H1 (cell line): Measurements from ENCODE around the gene GRIP2. TPM values are rescaled to one million over a fixed set of nuclear protein-coding genes. Genes with fewer than 3 reads are reported as not detected.

Experiments
- CTCF ChIA-PET: fragments of 300-600 bp; sonication (Branson Sonifier 250); formaldehyde crosslinking; loops from one replicate; lab custom pipeline; 2021; ENCODE audit not compliant: partially characterized antibody; lab: Charles Lee
- POLR2A ChIA-PET: fragments of 300-600 bp; sonication (Branson Sonifier 250); formaldehyde crosslinking; loops from one replicate; lab custom pipeline; 2021; ENCODE audit warnings: inconsistent platforms; ENCODE audit not compliant: partially characterized antibody; lab: Charles Lee
- DNase-seq, 2 experiments: peaks; one replicate each; pipeline versions ENCODE4 v3.0.0 to v3.0.0-alpha.2; 2010 to 2022; ENCODE audit warnings: low spot score in 2 of 2, low read depth in 1 of 2, mixed read lengths in 1 of 2
- FAIRE-seq: peaks from 2 replicates; lab custom pipeline; 2011; peaks lifted over from hg19 to GRCh38; lab: Jason Lieb, UNC
- H2AFZ ChIP-seq: 2 replicates; pipeline ENCODE4 v1.8.1; 2012; ENCODE audit warnings: low read length, inconsistent platforms
- H2AK5ac ChIP-seq: 2 replicates; pipeline ENCODE4 v1.6.1; 2013; ENCODE audit warnings: low read depth, low read length
- H2BK120ac ChIP-seq: replicated peaks from 2 replicates; pipeline ENCODE3; 2013; ENCODE audit warnings: low read depth, low read length, inconsistent platforms
- H2BK12ac ChIP-seq: 2 replicates; pipeline ENCODE4 v1.6.1; 2013; ENCODE audit warnings: low read depth, low read length
- H2BK15ac ChIP-seq: 2 replicates; pipeline ENCODE4 v1.6.1; 2013; ENCODE audit warnings: low read length
- H2BK20ac ChIP-seq: 2 replicates; pipeline ENCODE4 v1.6.1; 2013; ENCODE audit warnings: low read length
- H2BK5ac ChIP-seq: 2 replicates; pipeline ENCODE4 v1.6.1; 2013; ENCODE audit warnings: low read depth, low read length
- H3K14ac ChIP-seq: 2 replicates; pipeline ENCODE4 v1.6.1; 2013; ENCODE audit warnings: inconsistent platforms; ENCODE audit not compliant: insufficient read length
- H3K18ac ChIP-seq: 2 replicates; pipeline ENCODE4 v1.6.1; 2013; ENCODE audit warnings: low read length; ENCODE audit errors: extremely low read depth
- H3K23ac ChIP-seq: 2 replicates; pipeline ENCODE4 v1.6.1; 2013; ENCODE audit warnings: inconsistent platforms; ENCODE audit not compliant: insufficient read length
- H3K23me2 ChIP-seq: 2 replicates; pipeline ENCODE4 v1.6.1; 2013; ENCODE audit warnings: low read depth, low read length
- H3K27ac ChIP-seq: 2 replicates; pipeline ENCODE4 v1.6.1; 2011; ENCODE audit warnings: low read depth, low read length, inconsistent platforms
- H3K27me3 ChIP-seq, 4 experiments: replicated peaks in 1 of 4; 1 replicate in 1 of 4; 2 replicates in 3 of 4; pipeline versions ENCODE4 v1.6.1 to v1.8.1; 2011 to 2013; ENCODE audit warnings: low read length in 3 of 4, mild to moderate bottlenecking in 3 of 4, inconsistent platforms in 2 of 4, mixed read lengths in 2 of 4, moderate library complexity in 1 of 4; ENCODE audit not compliant: control insufficient read depth in 3 of 4, insufficient read depth in 3 of 4; ENCODE audit errors: extremely low read depth in 1 of 4
- H3K36me3 ChIP-seq, 4 experiments: 2 replicates each; pipeline versions ENCODE4 v1.6.1 to v1.8.1; 2011 to 2013; ENCODE audit warnings: mild to moderate bottlenecking in 4 of 4, low read length in 3 of 4, moderate library complexity in 2 of 4, control low read depth in 1 of 4, inconsistent platforms in 1 of 4; ENCODE audit not compliant: insufficient read depth in 4 of 4, control insufficient read depth in 2 of 4
- H3K4ac ChIP-seq: replicated peaks from 2 replicates; pipeline ENCODE3; 2013; ENCODE audit warnings: low read length, low read depth, mixed read lengths, inconsistent platforms; ENCODE audit not compliant: insufficient read length
- H3K4me1 ChIP-seq, 4 experiments: replicated peaks in 1 of 4; 1 replicate in 1 of 4; 2 replicates in 3 of 4; pipeline versions ENCODE4 v1.6.1 to v1.8.1; 2011 to 2013; ENCODE audit warnings: low read length in 3 of 4, inconsistent platforms in 2 of 4, mixed read lengths in 1 of 4; ENCODE audit not compliant: insufficient read depth in 4 of 4, control insufficient read depth in 3 of 4
- H3K4me2 ChIP-seq, 2 experiments: 2 replicates each; pipeline versions ENCODE4 v1.6.1 to v1.8.1; 2011 to 2013; ENCODE audit warnings: low read depth in 2 of 2, low read length in 2 of 2, control low read depth in 1 of 2, inconsistent platforms in 1 of 2, mild to moderate bottlenecking in 1 of 2; ENCODE audit not compliant: insufficient read depth in 1 of 2
- H3K4me3 ChIP-seq, 4 experiments: fragments of 200-600, 300-600 bp in 1 of 4; sonication (generic), shearing (Covaris generic), sonication (Bioruptor Twin) in 1 of 4; 2 replicates each; pipeline versions ENCODE4 v1.5.1 to v1.8.1; 2011 to 2016; ENCODE audit warnings: low read length in 4 of 4, low read depth in 3 of 4, control low read depth in 2 of 4, inconsistent platforms in 2 of 4, mild to moderate bottlenecking in 2 of 4, mixed read lengths in 1 of 4, moderate library complexity in 1 of 4; ENCODE audit not compliant: insufficient read depth in 2 of 4; ENCODE audit errors: extremely low read depth in 1 of 4
- H3K56ac ChIP-seq: replicated peaks from 2 replicates; pipeline ENCODE3; 2013; ENCODE audit warnings: low read depth, mild to moderate bottlenecking, mixed read lengths, low read length, inconsistent platforms; ENCODE audit not compliant: insufficient read length
- H3K79me1 ChIP-seq: 2 replicates; pipeline ENCODE4 v1.6.1; 2013; ENCODE audit warnings: low read depth, low read length, control low read depth
- H3K79me2 ChIP-seq, 2 experiments: 2 replicates each; pipeline versions ENCODE4 v1.6.1 to v1.8.1; 2012 to 2013; ENCODE audit warnings: low read length in 2 of 2, mild to moderate bottlenecking in 2 of 2, inconsistent platforms in 1 of 2; ENCODE audit not compliant: insufficient read depth in 2 of 2, control insufficient read depth in 1 of 2
- H3K9ac ChIP-seq, 4 experiments: replicated peaks in 1 of 4; 1 replicate in 1 of 4; 2 replicates in 3 of 4; pipeline versions ENCODE4 v1.6.1 to v1.8.1; 2011 to 2013; ENCODE audit warnings: low read depth in 3 of 4, low read length in 3 of 4, control low read depth in 2 of 4, mild to moderate bottlenecking in 2 of 4, moderate library complexity in 2 of 4, inconsistent platforms in 1 of 4; ENCODE audit errors: extremely low read depth in 1 of 4
- H3K9me3 ChIP-seq, 2 experiments: 2 replicates each; pipeline versions ENCODE4 v1.6.1 to v1.8.1; 2012 to 2013; ENCODE audit warnings: mild to moderate bottlenecking in 2 of 2, moderate library complexity in 2 of 2, control low read depth in 1 of 2, inconsistent platforms in 1 of 2, low read depth in 1 of 2, low read length in 1 of 2, mixed read lengths in 1 of 2; ENCODE audit not compliant: insufficient read depth in 2 of 2
- H4K20me1 ChIP-seq, 2 experiments: replicated peaks in 1 of 2; 2 replicates each; pipeline versions ENCODE3 to v1.8.1; 2011 to 2013; ENCODE audit warnings: inconsistent platforms in 2 of 2, low read length in 2 of 2, mild to moderate bottlenecking in 1 of 2; ENCODE audit not compliant: insufficient read depth in 2 of 2, control insufficient read depth in 1 of 2
- H4K5ac ChIP-seq: 2 replicates; pipeline ENCODE4 v1.6.1; 2013; ENCODE audit warnings: low read length, low read depth, mixed read lengths, inconsistent platforms; ENCODE audit not compliant: insufficient read length
- H4K8ac ChIP-seq: 2 replicates; pipeline ENCODE4 v1.8.0; 2013; ENCODE audit warnings: mild to moderate bottlenecking, moderate library complexity, low read length, inconsistent platforms; ENCODE audit not compliant: insufficient read depth; ENCODE audit errors: extremely low read depth
- H4K91ac ChIP-seq: replicated peaks from 2 replicates; pipeline ENCODE3; 2013; ENCODE audit warnings: low read length, mixed read lengths, inconsistent platforms; ENCODE audit not compliant: insufficient read length
- CEBPB ChIP-seq: IDR thresholded peaks from 2 replicates; pipeline ENCODE4 v1.6.1; 2012; ENCODE audit warnings: low read depth, low read length
- CTBP2 ChIP-seq: IDR thresholded peaks from 2 replicates; pipeline ENCODE4 v1.7.0; 2011; ENCODE audit warnings: borderline replicate concordance, mild to moderate bottlenecking, moderate library complexity, mixed read lengths, low read length; ENCODE audit not compliant: insufficient read depth, insufficient read length
- HDAC2 ChIP-seq, 2 experiments: fragments of 300-600 bp in 1 of 2; sonication (generic) in 1 of 2; IDR thresholded peaks; 2 replicates each; pipeline ENCODE4 v1.6.1; 2011 to 2012; ENCODE audit warnings: low read depth in 2 of 2, low read length in 2 of 2, mild to moderate bottlenecking in 2 of 2, moderate library complexity in 2 of 2, borderline replicate concordance in 1 of 2, inconsistent platforms in 1 of 2
- KDM1A ChIP-seq: fragments of 200-600, 300-600 bp; sonication (generic); IDR thresholded peaks from 2 replicates; pipeline ENCODE4 v1.7.1; 2016; ENCODE audit warnings: mild to moderate bottlenecking, low read length, borderline replicate concordance
- WGBS, 2 experiments: shearing (Covaris generic) in 1 of 2; methylation state at CpG; one replicate each; pipeline versions ENCODE4 v1.1.6 to v1.1.7; 2013 to 2015; ENCODE audit warnings: low lambda C conversion rate in 2 of 2, mixed read lengths in 2 of 2, inconsistent platforms in 1 of 2, low coverage in 1 of 2, missing lambda C conversion rate in 1 of 2; ENCODE audit not compliant: insufficient replicate concordance in 2 of 2, insufficient coverage in 1 of 2, insufficient read length in 1 of 2; ENCODE audit errors: extremely low coverage in 1 of 2, missing lambda C conversion rate in 1 of 2; 5-methylcytosine and 5-hydroxymethylcytosine counted together
- polyA plus RNA-seq, 7 experiments: library from polyadenylated mRNA; depleted of rRNA in 3 of 7; stranded (reverse) in 5 of 7; unstranded in 2 of 7; fragments of >200 nt in 5 of 7; fragments of 200-250 nt in 2 of 7; gene quantifications; 1 replicate in 5 of 7; 2 replicates in 1 of 7; 4 replicates in 1 of 7; pipeline versions ENCODE4 v1.2.1 to v1.2.3, GENCODE V29; 2011 to 2013; ENCODE audit warnings: missing spikeins in 2 of 7, mixed read lengths in 2 of 7
- total RNA-seq: library from RNA; stranded (reverse); fragmentation: NEBNext Ultra II Directional; extraction: Animal tissue kit (Norgen Biotek cat#: 25700); gene quantifications from 2 replicates; pipeline ENCODE4 v1.2.1, GENCODE V29; 2021
- TF ChIP-seq, protein P1 (sequence below), 3 experiments: IDR thresholded peaks; 1 replicate in 2 of 3; 2 replicates in 1 of 3; pipeline versions ENCODE4 v1.5.1 to v1.6.1; 2011; ENCODE audit warnings: low read length in 3 of 3, mild to moderate bottlenecking in 3 of 3, inconsistent platforms in 2 of 3, low read depth in 1 of 3, moderate library complexity in 1 of 3; ENCODE audit not compliant: insufficient read depth in 1 of 3; ENCODE audit errors: control extremely low read depth in 1 of 3
- TF ChIP-seq, protein P2 (sequence below): IDR thresholded peaks from 2 replicates; pipeline ENCODE4 v1.6.1; 2011; ENCODE audit warnings: low read depth, mild to moderate bottlenecking, low read length; ENCODE audit not compliant: insufficient read depth

Gene GRIP2
- total and polyA plus RNA-seq, 2 of the 8 experiments (the other 6 are each of a cell fraction or from before 2014, with no cell fraction given), result 2.5 to 6.4 TPM

DNA sequence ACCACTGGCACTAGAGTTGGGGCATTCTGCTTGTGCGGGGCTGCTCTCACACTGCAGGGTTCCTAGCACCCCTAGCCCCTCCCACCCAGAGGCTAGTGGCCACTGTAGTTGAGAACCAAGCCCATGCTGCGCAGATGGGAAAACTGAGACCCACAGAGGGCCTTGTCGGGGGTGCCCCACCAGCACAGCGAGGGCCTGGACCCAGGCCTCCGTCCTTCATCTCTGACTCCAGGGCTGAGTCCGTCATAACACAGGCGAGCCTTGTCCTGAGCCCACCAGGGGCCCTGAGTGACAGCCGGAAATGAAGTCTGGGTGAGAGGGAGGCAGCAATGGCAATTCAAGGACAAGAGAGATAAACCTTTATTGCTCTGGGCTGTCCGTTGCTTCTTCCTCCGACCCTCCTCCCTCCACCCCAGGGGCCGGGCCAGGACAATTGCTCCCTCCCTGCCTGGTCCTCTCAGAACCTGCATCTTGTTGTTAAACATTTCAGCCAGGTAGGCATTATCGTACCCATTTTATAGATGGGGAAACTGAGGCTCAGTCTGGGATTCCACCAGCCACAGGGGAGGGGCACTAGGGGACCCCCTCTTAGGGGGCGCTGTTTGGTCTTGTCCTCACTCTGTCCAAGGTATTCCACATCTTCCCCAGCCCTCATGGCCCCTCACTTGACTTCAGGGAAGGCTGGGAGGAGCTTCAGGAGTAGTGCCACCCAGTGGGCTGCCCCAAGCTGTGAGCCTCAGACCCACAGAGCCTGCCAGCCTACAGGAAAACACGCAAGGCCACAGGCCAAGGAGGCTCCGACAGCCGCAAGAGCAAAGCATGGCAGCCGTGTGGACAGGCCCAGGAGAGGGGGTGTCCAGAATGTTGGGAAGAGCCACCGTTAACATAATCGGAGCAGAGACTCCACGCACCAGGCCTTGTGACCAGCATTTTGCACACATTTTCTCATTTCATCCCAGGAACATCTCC lies 4.4 kb upstream of the GRIP2 start:
- Histone ChIP-seq H3K79me2 (no peaks in the 10 kb centered on the region), H3K14ac (no peak overlapping the region), H2AK5ac (no peak overlapping the region), H4K91ac (no peak overlapping the region), H3K23me2 (no peaks in the 10 kb centered on the region), H3K9ac (no peak overlapping the region), H3K4me2 (no peak overlapping the region), H2BK5ac (peak overlapping the region; percentile 24; the same call in 1 of the 2 replicates), H3K27me3 (no peaks in the 10 kb centered on the region), H3K18ac (no peak overlapping the region), H3K4me3 (no peak overlapping the region), H3K23ac (no peak overlapping the region), H3K27ac (no peak overlapping the region), H2BK12ac (no peak overlapping the region), H3K79me1 (no peaks in the 10 kb centered on the region), H3K9me3 (no peaks in the 10 kb centered on the region), H4K20me1 (peaks cover 0 to 3% of the 10 kb centered on the region in 2 experiments), H3K4ac (no peak overlapping the region), H2BK20ac (no peak overlapping the region), H2BK15ac (peak overlapping the region; percentile 16; the same call in 1 of the 2 replicates), H4K5ac (no peak overlapping the region), H3K4me1 (peaks cover 0 to 8% (median 4%) of the 10 kb centered on the region in 4 experiments; a peak in 1 of 7 replicates), H2AFZ (no peak overlapping the region), H2BK120ac (no peak overlapping the region), H3K36me3 (no peaks in the 10 kb centered on the region), H3K56ac (no peak overlapping the region), H4K8ac (no peak overlapping the region)
- TF ChIP-seq, protein P1, sequence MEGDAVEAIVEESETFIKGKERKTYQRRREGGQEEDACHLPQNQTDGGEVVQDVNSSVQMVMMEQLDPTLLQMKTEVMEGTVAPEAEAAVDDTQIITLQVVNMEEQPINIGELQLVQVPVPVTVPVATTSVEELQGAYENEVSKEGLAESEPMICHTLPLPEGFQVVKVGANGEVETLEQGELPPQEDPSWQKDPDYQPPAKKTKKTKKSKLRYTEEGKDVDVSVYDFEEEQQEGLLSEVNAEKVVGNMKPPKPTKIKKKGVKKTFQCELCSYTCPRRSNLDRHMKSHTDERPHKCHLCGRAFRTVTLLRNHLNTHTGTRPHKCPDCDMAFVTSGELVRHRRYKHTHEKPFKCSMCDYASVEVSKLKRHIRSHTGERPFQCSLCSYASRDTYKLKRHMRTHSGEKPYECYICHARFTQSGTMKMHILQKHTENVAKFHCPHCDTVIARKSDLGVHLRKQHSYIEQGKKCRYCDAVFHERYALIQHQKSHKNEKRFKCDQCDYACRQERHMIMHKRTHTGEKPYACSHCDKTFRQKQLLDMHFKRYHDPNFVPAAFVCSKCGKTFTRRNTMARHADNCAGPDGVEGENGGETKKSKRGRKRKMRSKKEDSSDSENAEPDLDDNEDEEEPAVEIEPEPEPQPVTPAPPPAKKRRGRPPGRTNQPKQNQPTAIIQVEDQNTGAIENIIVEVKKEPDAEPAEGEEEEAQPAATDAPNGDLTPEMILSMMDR (IDR thresholded peaks at IDR 0.05; ENCODE audit: control extremely low read depth in 1 of 3, insufficient read depth in 1 of 3, low read depth in 1 of 3, low read length in 3 of 3), result no peak
- TF ChIP-seq, protein P2, sequence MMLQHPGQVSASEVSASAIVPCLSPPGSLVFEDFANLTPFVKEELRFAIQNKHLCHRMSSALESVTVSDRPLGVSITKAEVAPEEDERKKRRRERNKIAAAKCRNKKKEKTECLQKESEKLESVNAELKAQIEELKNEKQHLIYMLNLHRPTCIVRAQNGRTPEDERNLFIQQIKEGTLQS, result no peak
- no peak for TF ChIP-seq CTBP2
- peak; percentile 96 for TF ChIP-seq KDM1A
- peak in 1 of 2 experiments; percentile 76; a peak in 1 of 4 replicates for TF ChIP-seq HDAC2 (IDR thresholded peaks at IDR 0.05; ENCODE audit: borderline replicate concordance in 1 of 2, low read depth in 2 of 2, low read length in 2 of 2)
- no peak for TF ChIP-seq CEBPB
- ChIA-PET POLR2A (interaction anchor here (1.7 kb wide), 1 partner anchor 10 kb away, joined by 4 read pairs; no protein-coding TSS in a partner anchor), CTCF (interaction anchor here (0.7 to 13.1 kb wide), 10 partner anchors 9 to 284 kb away, joined by 3 to 280 read pairs (median 30); partner anchors contain the start of gene GRIP2)
- 88% methylated on average over 20 of the region's 20 CpGs; no CpG with 5 or more reads in 1 of the 2 experiments for WGBS, 2 experiments
- DNase-seq, result no peak
- no peak for FAIRE-seq
